ENCODE data around the gene SOX9.

DNA sequence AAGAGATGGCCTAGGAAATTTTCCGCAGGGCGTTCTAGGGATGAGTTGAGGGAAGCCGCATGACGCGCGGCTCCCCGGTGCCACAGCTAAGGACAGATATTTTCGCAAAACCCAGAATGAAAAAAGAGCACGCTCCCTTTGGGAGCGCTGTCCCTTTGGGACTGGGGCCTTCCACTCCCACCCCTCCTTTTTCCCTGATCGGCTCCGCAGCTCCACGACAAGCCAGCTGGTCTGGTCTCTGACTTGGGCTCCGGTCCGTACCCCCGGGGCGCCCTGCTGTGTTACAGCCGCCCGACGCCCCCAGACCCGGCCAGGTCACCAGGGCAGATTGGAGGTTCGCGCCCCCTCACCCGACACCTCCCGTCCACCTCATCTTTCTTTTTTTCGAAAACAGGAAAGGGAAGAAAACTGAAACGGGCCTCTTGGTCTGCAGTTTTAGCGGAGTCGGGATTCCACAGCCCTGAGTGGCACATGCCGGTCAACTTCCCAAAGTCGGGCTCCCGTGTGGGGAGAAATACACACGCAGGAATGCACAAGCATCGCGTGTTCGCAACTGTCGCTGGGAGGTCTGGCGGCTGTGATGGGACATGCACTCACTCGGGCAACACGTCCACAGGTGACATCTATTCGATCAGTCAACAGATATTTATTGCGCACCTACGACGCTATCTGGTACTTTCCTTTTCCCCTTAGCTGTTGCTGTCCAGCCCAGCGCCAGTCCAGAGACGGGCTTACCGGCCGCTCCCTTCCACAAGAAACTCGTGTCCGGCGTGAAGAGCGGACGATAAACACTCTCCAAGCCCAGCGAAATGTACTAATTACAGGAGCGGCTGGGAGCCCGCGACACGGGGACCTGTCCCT lies 3.9 kb upstream of the SOX9 start:
- TF ChIP-seq EZH2 (IDR thresholded peaks at IDR 0.05; ENCODE audit: low read length, unreplicated experiment) (no peak), EZH2phosphoT487 (IDR thresholded peaks at IDR 0.05; ENCODE audit: borderline replicate concordance, low read length) (no peak)
- TF ChIP-seq, protein P1, sequence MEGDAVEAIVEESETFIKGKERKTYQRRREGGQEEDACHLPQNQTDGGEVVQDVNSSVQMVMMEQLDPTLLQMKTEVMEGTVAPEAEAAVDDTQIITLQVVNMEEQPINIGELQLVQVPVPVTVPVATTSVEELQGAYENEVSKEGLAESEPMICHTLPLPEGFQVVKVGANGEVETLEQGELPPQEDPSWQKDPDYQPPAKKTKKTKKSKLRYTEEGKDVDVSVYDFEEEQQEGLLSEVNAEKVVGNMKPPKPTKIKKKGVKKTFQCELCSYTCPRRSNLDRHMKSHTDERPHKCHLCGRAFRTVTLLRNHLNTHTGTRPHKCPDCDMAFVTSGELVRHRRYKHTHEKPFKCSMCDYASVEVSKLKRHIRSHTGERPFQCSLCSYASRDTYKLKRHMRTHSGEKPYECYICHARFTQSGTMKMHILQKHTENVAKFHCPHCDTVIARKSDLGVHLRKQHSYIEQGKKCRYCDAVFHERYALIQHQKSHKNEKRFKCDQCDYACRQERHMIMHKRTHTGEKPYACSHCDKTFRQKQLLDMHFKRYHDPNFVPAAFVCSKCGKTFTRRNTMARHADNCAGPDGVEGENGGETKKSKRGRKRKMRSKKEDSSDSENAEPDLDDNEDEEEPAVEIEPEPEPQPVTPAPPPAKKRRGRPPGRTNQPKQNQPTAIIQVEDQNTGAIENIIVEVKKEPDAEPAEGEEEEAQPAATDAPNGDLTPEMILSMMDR (conservative IDR thresholded peaks at IDR 0.05; ENCODE audit: low read depth, low read length): no peak

Measured in PC-3 (cell line).